T-helper 1 cell treated with Interleukin-12 subunit alpha and Interleukin-12 subunit beta and Interleukin-4 antibody, amounts not matched to agents 30 μg/mL and 1 μg/mL, for 36 hours (primary cell): ENCODE measurements around the gene KLF9.

Experiments used
- H3K27ac Mint-ChIP-seq: one replicate; pipeline ENCODE4 v1.8.0; 2021; ENCODE audit warnings: mild to moderate bottlenecking, mixed read lengths
- H3K27me3 Mint-ChIP-seq: one replicate; pipeline ENCODE4 v1.8.0; 2021; ENCODE audit warnings: low read depth, mixed read lengths
- H3K36me3 Mint-ChIP-seq: one replicate; pipeline ENCODE4 v1.8.0; 2021; ENCODE audit warnings: low read depth, mixed read lengths
- H3K4me1 Mint-ChIP-seq: one replicate; pipeline ENCODE4 v1.8.0; 2021; ENCODE audit warnings: low read depth, mixed read lengths
- H3K4me3 Mint-ChIP-seq: one replicate; pipeline ENCODE4 v1.8.0; 2021; ENCODE audit warnings: mild to moderate bottlenecking, moderate library complexity, mixed read lengths
- H3K9me3 Mint-ChIP-seq: one replicate; pipeline ENCODE4 v1.8.0; 2021; ENCODE audit warnings: mixed read lengths

Gene KLF9

DNA sequence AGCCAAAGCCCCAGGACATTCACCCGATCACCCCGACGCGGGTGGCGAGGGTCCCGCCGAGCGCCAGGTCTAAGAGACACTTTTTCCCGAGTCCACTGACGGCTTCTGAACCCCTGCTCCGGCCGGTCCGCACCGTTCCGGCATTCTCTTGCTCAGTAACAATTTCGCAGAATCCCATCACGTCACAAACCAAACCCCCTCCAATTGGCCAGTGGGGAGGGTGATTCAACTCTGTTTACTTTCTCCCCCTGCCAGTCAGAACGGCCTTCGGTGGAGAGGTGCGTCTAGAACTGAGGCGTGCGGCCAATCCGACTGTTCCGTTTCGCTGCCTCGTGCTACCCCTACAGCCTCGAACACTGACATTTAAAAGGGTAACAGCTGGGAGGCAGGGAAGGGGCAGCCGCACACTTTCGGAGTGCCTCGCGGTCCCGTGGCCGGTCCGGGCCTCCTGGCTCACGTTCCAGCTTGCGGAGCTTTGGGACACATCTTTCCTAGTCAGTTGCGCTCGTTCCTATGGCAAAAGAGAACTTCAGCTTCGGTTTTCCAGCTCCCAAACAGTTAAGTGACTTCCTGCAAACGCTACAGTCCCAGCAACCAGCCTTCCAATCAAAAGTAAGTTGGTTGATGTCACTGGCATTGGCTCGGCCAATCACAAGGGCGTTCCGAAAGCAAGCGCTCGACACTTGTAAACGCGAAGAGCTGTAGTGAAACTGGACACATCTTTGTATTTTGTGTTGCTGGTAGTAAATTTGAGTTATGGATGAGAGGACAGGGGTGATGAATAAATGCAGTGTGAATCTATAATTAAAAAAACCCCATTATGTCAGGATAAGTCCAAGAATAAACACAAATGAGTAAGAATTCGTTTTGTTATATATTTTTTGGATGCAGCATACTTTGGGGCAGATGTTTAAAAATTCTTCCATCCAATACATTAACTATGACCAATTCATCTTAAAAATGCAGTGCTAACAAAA lies at the start of gene KLF9:
Gene KLF9, minus strand, starts transcription at position 859 of the 977 bp plus-strand sequence. CDS start 1,294 bp downstream, outside the sequence.
- Mint-ChIP-seq H3K36me3 (peaks cover 3% of the 10 kb centered on the region), H3K4me1 (peaks cover 46% of the 10 kb centered on the region), H3K4me3 (peak within 1 kb of the TSS; percentile 96), H3K9me3 (no peaks in the 10 kb centered on the region), H3K27me3 (no peaks in the 10 kb centered on the region), H3K27ac (peak within 1 kb of the TSS; percentile 100)

GRCh38 chr9:70463877-70464276 lies 49.4 kb upstream of the KLF9 start:
- no peaks in the 10 kb centered on the region for H3K36me3 Mint-ChIP-seq
- no peaks in the 10 kb centered on the region for H3K27me3 Mint-ChIP-seq
- H3K27ac Mint-ChIP-seq: no peak overlapping the region
- no peak overlapping the region for H3K4me3 Mint-ChIP-seq
- no peaks in the 10 kb centered on the region for H3K9me3 Mint-ChIP-seq
- H3K4me1 Mint-ChIP-seq: peaks cover 11% of the 10 kb centered on the region

DNA sequence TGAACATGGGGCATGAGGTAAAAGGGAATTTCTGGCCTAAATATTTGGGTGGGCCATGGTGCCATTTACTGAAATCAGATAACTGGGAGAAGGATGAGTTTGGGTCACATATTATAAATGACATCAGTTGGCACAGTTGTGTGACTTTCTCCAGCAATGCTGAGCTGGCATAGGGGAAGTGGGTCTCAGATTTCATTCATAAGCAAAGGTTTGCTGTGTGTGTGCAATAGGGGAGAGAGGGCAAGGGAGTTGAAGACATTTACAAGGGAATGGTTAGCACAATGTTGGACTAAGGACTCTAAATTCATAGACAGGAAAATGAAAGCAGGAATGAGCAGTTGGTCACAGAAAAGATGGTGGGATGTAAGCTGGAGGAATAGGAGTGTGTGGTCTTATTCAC lies 47.8 kb upstream of the KLF9 start:
- Mint-ChIP-seq H3K36me3 (no peaks in the 10 kb centered on the region), H3K9me3 (no peaks in the 10 kb centered on the region), H3K4me1 (peaks cover 2% of the 10 kb centered on the region), H3K27ac (no peak overlapping the region), H3K27me3 (no peaks in the 10 kb centered on the region), H3K4me3 (no peak overlapping the region)

DNA sequence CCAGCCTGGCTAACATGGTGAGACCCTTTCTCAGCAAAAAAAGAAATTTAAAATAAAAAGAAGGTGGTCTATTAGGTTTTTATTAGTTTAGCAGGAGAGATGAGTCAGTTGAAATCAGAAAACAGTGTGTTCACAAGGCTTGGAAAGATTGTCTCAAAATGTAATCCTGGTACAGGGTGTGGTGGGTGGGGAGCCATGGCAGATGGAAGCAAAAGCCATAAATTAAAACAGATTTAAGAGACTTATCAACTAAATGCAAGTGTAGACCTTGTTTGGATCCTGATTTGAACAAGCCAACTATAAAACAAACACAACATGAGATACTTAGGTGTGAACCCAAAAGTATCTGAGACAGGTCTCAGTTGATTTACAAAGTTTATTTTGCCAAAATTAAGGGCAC lies 42.8 kb upstream of the KLF9 start:
- no peaks in the 10 kb centered on the region for H3K27me3 Mint-ChIP-seq
- no peaks in the 10 kb centered on the region for H3K4me1 Mint-ChIP-seq
- no peaks in the 10 kb centered on the region for H3K36me3 Mint-ChIP-seq
- H3K27ac Mint-ChIP-seq: no peak overlapping the region
- no peaks in the 10 kb centered on the region for H3K9me3 Mint-ChIP-seq
- H3K4me3 Mint-ChIP-seq: no peak overlapping the region

GRCh38 chr9:70455993-70456704 lies 41.7 kb upstream of the KLF9 start:
- Mint-ChIP-seq H3K9me3 (no peaks in the 10 kb centered on the region), H3K36me3 (no peaks in the 10 kb centered on the region), H3K4me1 (no peaks in the 10 kb centered on the region), H3K4me3 (no peak overlapping the region), H3K27ac (no peak overlapping the region), H3K27me3 (no peaks in the 10 kb centered on the region)

DNA sequence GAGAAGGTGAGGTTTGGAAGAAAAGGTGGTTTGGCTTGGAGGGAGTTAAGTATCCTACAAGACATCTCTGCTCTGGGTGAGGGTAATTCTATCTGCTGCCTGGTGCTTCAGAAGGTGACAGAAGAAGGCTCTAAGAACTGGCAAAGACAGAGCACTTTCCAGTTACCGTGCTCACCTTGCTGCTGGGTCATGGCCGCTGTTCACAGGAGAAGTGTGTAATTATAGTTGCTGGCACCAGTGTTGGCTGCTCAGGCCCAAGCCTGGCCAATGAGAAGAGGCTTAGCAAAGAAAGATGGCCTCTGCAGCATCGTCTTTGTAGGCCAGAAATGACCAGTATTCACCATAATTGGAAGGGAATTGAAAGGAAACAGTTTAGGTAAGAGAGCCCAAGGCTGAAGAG lies 37.9 kb upstream of the KLF9 start:
- H3K4me1 Mint-ChIP-seq: no peaks in the 10 kb centered on the region

GRCh38 chr9:70451765-70452164 lies 37.3 kb upstream of the KLF9 start:
- H3K27me3 Mint-ChIP-seq: no peaks in the 10 kb centered on the region
- no peaks in the 10 kb centered on the region for H3K4me1 Mint-ChIP-seq
- H3K27ac Mint-ChIP-seq: no peak overlapping the region
- H3K36me3 Mint-ChIP-seq: no peaks in the 10 kb centered on the region
- H3K4me3 Mint-ChIP-seq: no peak overlapping the region
- no peaks in the 10 kb centered on the region for H3K9me3 Mint-ChIP-seq

More for the DNA sequence above, 37.9 kb upstream of the KLF9 start:
- H3K36me3 Mint-ChIP-seq: no peaks in the 10 kb centered on the region
- H3K27ac Mint-ChIP-seq: no peak overlapping the region
- no peaks in the 10 kb centered on the region for H3K27me3 Mint-ChIP-seq
- H3K4me3 Mint-ChIP-seq: no peak overlapping the region
- no peaks in the 10 kb centered on the region for H3K9me3 Mint-ChIP-seq

DNA sequence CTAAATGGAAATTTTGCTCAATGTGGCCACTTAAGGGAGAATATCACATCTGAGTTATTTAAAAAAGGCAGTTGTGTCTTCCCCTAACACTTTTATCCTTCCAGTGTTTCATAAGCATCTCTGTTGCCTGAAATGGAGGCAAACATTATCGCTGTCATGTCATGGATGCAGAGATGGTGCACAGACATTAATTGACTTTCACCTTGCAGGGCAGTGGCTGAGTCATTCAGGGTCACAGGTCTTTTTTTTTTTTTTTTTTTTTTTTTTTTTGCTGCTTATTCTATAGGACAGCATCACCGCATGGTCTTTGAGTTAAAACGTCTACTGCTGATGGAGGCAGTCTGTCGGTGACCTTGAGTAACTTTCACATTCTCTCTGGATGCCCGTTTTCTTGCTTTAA lies 36.3 kb upstream of the KLF9 start:
- Mint-ChIP-seq H3K9me3 (no peaks in the 10 kb centered on the region), H3K27ac (no peak overlapping the region), H3K4me1 (no peaks in the 10 kb centered on the region), H3K4me3 (no peak overlapping the region), H3K27me3 (no peaks in the 10 kb centered on the region), H3K36me3 (no peaks in the 10 kb centered on the region)

DNA sequence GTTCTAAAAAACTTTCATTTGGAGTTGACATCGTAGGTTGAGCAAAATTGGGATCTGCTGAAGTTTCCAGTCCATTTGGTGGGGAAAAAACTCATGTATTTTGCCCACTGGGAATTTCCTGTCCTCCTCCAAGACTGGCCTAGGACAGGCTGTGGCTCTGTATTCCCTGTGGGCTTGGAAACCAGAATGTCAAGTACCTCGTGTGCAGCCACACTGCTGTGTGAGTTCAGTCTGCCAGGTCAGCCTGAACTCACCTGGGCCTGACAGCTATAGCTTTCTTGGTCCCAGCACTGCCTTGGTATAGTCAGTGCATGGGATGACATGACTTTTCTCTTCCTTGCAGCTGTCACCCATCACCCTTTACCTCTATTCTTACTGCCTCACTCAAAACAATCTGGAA lies 35.0 kb upstream of the KLF9 start:
- H3K4me3 Mint-ChIP-seq: no peak overlapping the region
- no peaks in the 10 kb centered on the region for H3K36me3 Mint-ChIP-seq
- no peaks in the 10 kb centered on the region for H3K27me3 Mint-ChIP-seq
- no peaks in the 10 kb centered on the region for H3K9me3 Mint-ChIP-seq
- H3K27ac Mint-ChIP-seq: no peak overlapping the region
- H3K4me1 Mint-ChIP-seq: no peaks in the 10 kb centered on the region

GRCh38 chr9:70448919-70449318 lies 34.5 kb upstream of the KLF9 start:
- H3K4me1 Mint-ChIP-seq: no peaks in the 10 kb centered on the region
- H3K27ac Mint-ChIP-seq: no peak overlapping the region
- no peak overlapping the region for H3K4me3 Mint-ChIP-seq
- H3K27me3 Mint-ChIP-seq: no peaks in the 10 kb centered on the region
- H3K9me3 Mint-ChIP-seq: no peaks in the 10 kb centered on the region
- H3K36me3 Mint-ChIP-seq: no peaks in the 10 kb centered on the region

- no peaks in the 10 kb centered on the region for H3K36me3 Mint-ChIP-seq
- H3K4me1 Mint-ChIP-seq: no peaks in the 10 kb centered on the region
- no peaks in the 10 kb centered on the region for H3K27me3 Mint-ChIP-seq
- H3K9me3 Mint-ChIP-seq: no peaks in the 10 kb centered on the region
- no peak overlapping the region for H3K4me3 Mint-ChIP-seq
- H3K27ac Mint-ChIP-seq: no peak overlapping the region
Observed at GRCh38 chr9:70444904-70445303, 30.4 kb upstream of the KLF9 start.

DNA sequence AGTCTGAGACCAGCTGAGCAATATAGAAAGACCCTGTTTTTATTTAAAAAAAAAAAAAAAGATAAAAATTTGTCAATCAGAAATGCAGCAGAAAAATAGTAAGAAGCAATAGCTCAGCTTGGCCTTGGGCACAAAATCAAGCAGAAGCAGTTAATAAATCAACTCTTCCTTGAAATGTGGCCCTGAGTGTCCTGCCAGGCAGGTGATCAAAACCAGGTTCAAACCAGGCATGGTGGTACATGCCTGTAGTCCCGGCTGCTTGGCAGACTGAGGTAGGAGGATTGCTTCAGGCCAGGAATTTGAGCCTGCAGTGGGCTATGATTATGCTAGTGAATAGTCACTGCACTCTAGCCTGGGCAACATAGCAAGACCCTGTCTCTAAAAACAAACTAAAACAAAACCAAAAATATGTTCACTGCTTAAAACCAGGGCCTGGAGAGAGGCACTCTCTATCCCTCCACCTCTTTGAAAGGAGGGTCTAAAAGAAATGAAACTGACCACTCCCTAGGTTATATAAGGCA lies 27.9 kb upstream of the KLF9 start:
- no peaks in the 10 kb centered on the region for H3K9me3 Mint-ChIP-seq
- H3K4me3 Mint-ChIP-seq: no peak overlapping the region
- H3K27ac Mint-ChIP-seq: no peak overlapping the region
- peaks cover 11% of the 10 kb centered on the region for H3K4me1 Mint-ChIP-seq
- no peaks in the 10 kb centered on the region for H3K36me3 Mint-ChIP-seq
- no peaks in the 10 kb centered on the region for H3K27me3 Mint-ChIP-seq

- H3K36me3 Mint-ChIP-seq: no peaks in the 10 kb centered on the region
- no peak overlapping the region for H3K4me3 Mint-ChIP-seq
- H3K9me3 Mint-ChIP-seq: no peaks in the 10 kb centered on the region
- H3K4me1 Mint-ChIP-seq: peaks cover 13% of the 10 kb centered on the region
- no peaks in the 10 kb centered on the region for H3K27me3 Mint-ChIP-seq
- no peak overlapping the region for H3K27ac Mint-ChIP-seq
Observed at GRCh38 chr9:70441622-70442021, 27.2 kb upstream of the KLF9 start.

- H3K36me3 Mint-ChIP-seq: no peaks in the 10 kb centered on the region
- H3K27me3 Mint-ChIP-seq: no peaks in the 10 kb centered on the region
- no peaks in the 10 kb centered on the region for H3K9me3 Mint-ChIP-seq
- no peak overlapping the region for H3K27ac Mint-ChIP-seq
- H3K4me3 Mint-ChIP-seq: no peak overlapping the region
- peaks cover 13% of the 10 kb centered on the region for H3K4me1 Mint-ChIP-seq
Observed at GRCh38 chr9:70439991-70440706, 25.7 kb upstream of the KLF9 start.
